ENCODE results near the gene AFM. TPM values are rescaled to one million over a fixed set of nuclear protein-coding genes. Genes with fewer than 3 reads are reported as not detected.

The AFM gene, protein sequence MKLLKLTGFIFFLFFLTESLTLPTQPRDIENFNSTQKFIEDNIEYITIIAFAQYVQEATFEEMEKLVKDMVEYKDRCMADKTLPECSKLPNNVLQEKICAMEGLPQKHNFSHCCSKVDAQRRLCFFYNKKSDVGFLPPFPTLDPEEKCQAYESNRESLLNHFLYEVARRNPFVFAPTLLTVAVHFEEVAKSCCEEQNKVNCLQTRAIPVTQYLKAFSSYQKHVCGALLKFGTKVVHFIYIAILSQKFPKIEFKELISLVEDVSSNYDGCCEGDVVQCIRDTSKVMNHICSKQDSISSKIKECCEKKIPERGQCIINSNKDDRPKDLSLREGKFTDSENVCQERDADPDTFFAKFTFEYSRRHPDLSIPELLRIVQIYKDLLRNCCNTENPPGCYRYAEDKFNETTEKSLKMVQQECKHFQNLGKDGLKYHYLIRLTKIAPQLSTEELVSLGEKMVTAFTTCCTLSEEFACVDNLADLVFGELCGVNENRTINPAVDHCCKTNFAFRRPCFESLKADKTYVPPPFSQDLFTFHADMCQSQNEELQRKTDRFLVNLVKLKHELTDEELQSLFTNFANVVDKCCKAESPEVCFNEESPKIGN
- polyA plus RNA-seq (2012; ENCODE audit: missing spikeins) = not detected

DNA sequence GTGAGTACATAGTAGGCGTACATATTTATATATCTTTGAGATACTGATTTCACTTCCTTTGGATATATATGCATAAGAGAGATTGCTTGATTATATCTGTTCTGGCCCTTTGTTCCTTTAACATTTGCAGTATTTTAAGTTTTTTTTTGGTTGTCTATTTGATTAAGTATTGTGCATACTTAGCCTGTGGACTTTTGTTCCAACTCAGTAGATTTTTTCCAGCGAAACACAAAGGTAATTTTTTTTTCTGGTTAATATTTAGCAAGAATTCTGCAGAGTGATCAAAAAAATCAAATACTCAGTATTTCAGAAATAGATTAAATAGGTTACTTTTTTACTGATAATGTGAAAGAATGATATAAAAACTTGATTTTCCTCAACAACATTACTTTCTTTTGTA lies at the start of gene AFM:
Gene AFM, plus strand, starts transcription at position 388 of the 400 bp plus-strand sequence. CDS start 31 bp downstream, outside the sequence.
- no peak for FAIRE-seq
- no peak for DNase-seq (ENCODE audit: insufficient read length)
- TF ChIP-seq TAF1 (IDR thresholded peaks at IDR 0.05; ENCODE audit: borderline replicate concordance, low read depth, low read length) = no peak
- no peak for TF ChIP-seq POLR2A (IDR thresholded peaks at IDR 0.05; ENCODE audit: low read depth, low read length)
- no peak for TF ChIP-seq POLR2AphosphoS5 (IDR thresholded peaks at IDR 0.05; ENCODE audit: low read depth, low read length)

DNA sequence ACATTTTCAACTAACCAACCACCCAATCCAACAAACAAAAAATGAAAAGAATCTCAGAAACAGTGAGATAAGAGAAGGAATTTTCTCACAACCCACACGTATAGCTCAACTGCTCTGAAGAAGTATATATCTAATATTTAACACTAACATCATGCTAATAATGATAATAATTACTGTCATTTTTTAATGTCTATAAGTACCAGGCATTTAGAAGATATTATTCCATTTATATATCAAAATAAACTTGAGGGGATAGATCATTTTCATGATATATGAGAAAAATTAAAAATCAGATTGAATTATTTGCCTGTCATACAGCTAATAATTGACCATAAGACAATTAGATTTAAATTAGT lies 49.8 kb upstream of the AFM start:
- no peak for TF ChIP-seq TAF1 (IDR thresholded peaks at IDR 0.05; ENCODE audit: borderline replicate concordance, low read depth, low read length)
- no peak for TF ChIP-seq POLR2A (IDR thresholded peaks at IDR 0.05; ENCODE audit: low read depth, low read length)
- no peak for TF ChIP-seq POLR2AphosphoS5 (IDR thresholded peaks at IDR 0.05; ENCODE audit: low read depth, low read length)
- FAIRE-seq = no peak

DNA sequence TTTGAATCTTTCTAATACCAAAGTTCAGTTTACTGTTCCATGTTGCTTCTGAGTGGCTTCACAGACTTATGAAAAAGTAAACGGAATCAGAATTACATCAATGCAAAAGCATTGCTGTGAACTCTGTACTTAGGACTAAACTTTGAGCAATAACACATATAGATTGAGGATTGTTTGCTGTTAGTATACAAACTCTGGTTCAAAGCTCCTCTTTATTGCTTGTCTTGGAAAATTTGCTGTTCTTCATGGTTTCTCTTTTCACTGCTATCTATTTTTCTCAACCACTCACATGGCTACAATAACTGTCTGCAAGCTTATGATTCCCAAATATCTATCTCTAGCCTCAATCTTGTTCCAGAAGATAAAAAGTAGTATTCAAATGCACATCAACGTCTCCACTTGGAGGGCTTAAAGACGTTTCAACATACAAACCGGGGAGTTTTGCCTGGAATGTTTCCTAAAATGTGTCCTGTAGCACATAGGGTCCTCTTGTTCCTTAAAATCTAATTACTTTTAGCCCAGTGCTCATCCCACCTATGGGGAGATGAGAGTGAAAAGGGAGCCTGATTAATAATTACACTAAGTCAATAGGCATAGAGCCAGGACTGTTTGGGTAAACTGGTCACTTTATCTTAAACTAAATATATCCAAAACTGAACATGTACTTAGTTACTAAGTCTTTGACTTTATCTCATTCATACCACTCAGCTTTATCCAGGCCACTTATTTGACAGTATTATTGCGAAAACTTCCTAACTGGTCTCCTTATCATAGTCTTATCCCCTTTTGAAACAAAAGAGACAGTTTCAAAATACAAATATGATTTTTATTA lies 49.2 kb upstream of the AFM start:
- no peak for DNase-seq (ENCODE audit: insufficient read length)

More for the DNA sequence above, 49.8 kb upstream of the AFM start:
- no peak for DNase-seq (ENCODE audit: insufficient read length)

DNA sequence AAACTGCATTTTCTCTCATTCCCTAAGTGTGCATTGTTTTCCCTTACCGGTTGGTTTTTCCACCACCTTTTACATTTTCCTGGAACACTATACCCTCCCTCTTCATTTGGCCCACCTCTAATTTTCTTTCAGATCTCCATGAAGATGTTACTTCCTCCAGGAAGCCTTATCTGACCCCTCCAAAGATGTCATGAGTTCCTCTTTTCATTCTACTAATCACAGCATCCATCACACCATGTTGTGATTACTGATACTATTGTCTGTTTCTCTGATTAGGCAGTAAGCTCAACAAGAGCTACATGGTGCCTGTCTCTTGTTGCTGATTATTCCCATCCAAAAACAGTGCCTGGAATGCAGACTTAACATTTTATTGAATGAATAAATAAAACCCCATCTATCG lies 48.4 kb upstream of the AFM start:
- FAIRE-seq (no peak), DNase-seq (ENCODE audit: insufficient read length) (no peak)
- TF ChIP-seq TAF1 (IDR thresholded peaks at IDR 0.05; ENCODE audit: borderline replicate concordance, low read depth, low read length) (no peak), POLR2AphosphoS5 (IDR thresholded peaks at IDR 0.05; ENCODE audit: low read depth, low read length) (no peak), POLR2A (IDR thresholded peaks at IDR 0.05; ENCODE audit: low read depth, low read length) (no peak)

More for the DNA sequence above, 49.2 kb upstream of the AFM start:
- no peak for TF ChIP-seq TAF1 (IDR thresholded peaks at IDR 0.05; ENCODE audit: borderline replicate concordance, low read depth, low read length)
- TF ChIP-seq POLR2AphosphoS5 (IDR thresholded peaks at IDR 0.05; ENCODE audit: low read depth, low read length) = no peak
- no peak for TF ChIP-seq POLR2A (IDR thresholded peaks at IDR 0.05; ENCODE audit: low read depth, low read length)
- FAIRE-seq = no peak

GRCh38 chr4:73434311-73434710 lies 47.2 kb upstream of the AFM start:
- FAIRE-seq = peak; percentile 61
- TF ChIP-seq POLR2A (IDR thresholded peaks at IDR 0.05; ENCODE audit: low read depth, low read length) = no peak
- no peak for TF ChIP-seq POLR2AphosphoS5 (IDR thresholded peaks at IDR 0.05; ENCODE audit: low read depth, low read length)
- no peak for TF ChIP-seq TAF1 (IDR thresholded peaks at IDR 0.05; ENCODE audit: borderline replicate concordance, low read depth, low read length)
- no peak for DNase-seq (ENCODE audit: insufficient read length)

GRCh38 chr4:73435984-73436383 lies 45.6 kb upstream of the AFM start, which contains the start of gene AFP:
Gene AFP (plus strand): TSS chr4:73436221. CDS start chr4:73436263, 42 bp downstream.
- TF ChIP-seq TAF1 (IDR thresholded peaks at IDR 0.05; ENCODE audit: borderline replicate concordance, low read depth, low read length) = no peak
- TF ChIP-seq POLR2AphosphoS5 (IDR thresholded peaks at IDR 0.05; ENCODE audit: low read depth, low read length) = no peak
- no peak for TF ChIP-seq POLR2A (IDR thresholded peaks at IDR 0.05; ENCODE audit: low read depth, low read length)
- DNase-seq (ENCODE audit: insufficient read length) (no peak), FAIRE-seq (no peak)

GRCh38 chr4:73436674-73437557 lies 44.6 kb upstream of the AFM start:
- DNase-seq (ENCODE audit: insufficient read length) = no peak
- TF ChIP-seq POLR2AphosphoS5 (IDR thresholded peaks at IDR 0.05; ENCODE audit: low read depth, low read length) (no peak), TAF1 (IDR thresholded peaks at IDR 0.05; ENCODE audit: borderline replicate concordance, low read depth, low read length) (no peak), POLR2A (IDR thresholded peaks at IDR 0.05; ENCODE audit: low read depth, low read length) (no peak)
- FAIRE-seq = no peak

DNA sequence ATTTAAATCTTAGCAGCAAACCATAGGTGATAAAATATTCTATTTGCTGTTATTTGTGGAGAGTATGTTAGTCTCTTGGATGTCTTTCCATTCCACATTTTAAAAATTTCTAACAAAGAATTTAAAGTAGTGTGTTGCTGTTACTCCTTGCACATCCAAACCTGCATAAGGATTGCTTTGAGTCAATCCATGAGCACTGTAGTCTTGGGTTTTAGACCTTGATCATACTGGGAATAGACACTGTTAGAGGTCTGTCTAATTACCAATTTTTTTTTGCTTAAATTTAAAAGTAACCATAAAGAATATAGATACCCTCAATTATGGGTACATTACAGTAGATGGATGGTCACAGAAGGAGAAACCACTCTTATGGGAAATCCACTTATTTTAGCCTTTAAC lies 44.0 kb upstream of the AFM start:
- DNase-seq (ENCODE audit: insufficient read length) (no peak), FAIRE-seq (no peak)
- TF ChIP-seq POLR2AphosphoS5 (IDR thresholded peaks at IDR 0.05; ENCODE audit: low read depth, low read length) (no peak), POLR2A (IDR thresholded peaks at IDR 0.05; ENCODE audit: low read depth, low read length) (no peak), TAF1 (IDR thresholded peaks at IDR 0.05; ENCODE audit: borderline replicate concordance, low read depth, low read length) (no peak)

GRCh38 chr4:73438048-73438447 lies 43.5 kb upstream of the AFM start:
- TF ChIP-seq POLR2A (IDR thresholded peaks at IDR 0.05; ENCODE audit: low read depth, low read length) = no peak
- no peak for TF ChIP-seq POLR2AphosphoS5 (IDR thresholded peaks at IDR 0.05; ENCODE audit: low read depth, low read length)
- TF ChIP-seq TAF1 (IDR thresholded peaks at IDR 0.05; ENCODE audit: borderline replicate concordance, low read depth, low read length) = no peak
- FAIRE-seq = no peak

DNA sequence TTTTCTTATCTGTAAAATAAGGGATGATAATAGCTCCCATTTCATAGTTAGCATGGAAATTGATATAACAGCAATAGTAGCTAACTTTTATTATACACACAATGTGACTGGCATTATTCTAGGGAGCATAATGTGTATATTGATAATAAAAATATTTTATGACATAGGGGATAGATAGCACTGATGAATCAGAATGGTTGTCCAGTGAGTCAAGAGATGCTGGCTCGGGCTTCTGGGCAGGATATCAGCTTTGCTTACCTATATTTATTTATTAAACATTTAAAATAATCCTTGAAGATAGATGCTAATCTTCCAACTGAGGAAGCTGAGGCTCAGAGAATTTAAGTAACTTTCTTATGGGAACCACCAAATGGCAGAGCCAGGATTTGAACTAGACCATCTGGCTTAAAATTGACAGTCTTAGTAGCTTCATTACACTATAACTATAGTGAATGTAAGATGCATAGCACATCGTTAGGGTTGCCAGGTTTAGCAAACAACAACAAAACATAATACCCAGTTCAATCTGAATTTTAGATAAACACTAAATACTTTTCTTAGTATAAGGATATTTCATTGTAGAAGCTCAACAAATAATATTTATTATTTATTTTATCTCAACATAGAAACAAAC lies 42.8 kb upstream of the AFM start:
- FAIRE-seq (no peak), DNase-seq (ENCODE audit: insufficient read length) (no peak)
- TF ChIP-seq POLR2A (IDR thresholded peaks at IDR 0.05; ENCODE audit: low read depth, low read length) = no peak
- TF ChIP-seq POLR2AphosphoS5 (IDR thresholded peaks at IDR 0.05; ENCODE audit: low read depth, low read length) = no peak
- TF ChIP-seq TAF1 (IDR thresholded peaks at IDR 0.05; ENCODE audit: borderline replicate concordance, low read depth, low read length) = no peak

More at GRCh38 chr4:73438048-73438447, 43.5 kb upstream of the AFM start:
- DNase-seq (ENCODE audit: insufficient read length) = no peak
